ENCODE data around the gene ECHDC3.

DNA sequence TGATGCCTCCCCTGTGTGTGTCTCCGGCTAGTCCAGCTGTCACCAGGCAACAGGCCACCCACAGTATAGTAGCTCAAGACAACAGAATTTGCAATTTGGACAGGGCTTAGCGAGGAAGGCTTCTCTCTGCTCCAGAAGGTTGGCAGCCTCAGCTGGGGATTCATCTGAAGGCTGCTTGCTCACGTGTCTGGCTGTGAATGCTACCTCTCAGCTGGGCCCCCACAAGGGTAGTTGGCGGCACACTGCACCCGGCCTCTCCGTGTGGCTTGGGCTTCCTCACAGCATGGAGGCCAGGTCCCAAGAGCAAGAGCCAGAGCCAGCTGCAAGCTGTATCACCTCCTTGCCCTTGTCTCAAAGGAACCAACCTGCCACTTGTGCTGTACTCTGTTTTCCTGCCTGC lies 19.2 kb downstream of the ECHDC3 start:
- no peak for TF ChIP-seq POLR2A (IDR thresholded peaks at IDR 0.05)
- TF ChIP-seq, protein P1, sequence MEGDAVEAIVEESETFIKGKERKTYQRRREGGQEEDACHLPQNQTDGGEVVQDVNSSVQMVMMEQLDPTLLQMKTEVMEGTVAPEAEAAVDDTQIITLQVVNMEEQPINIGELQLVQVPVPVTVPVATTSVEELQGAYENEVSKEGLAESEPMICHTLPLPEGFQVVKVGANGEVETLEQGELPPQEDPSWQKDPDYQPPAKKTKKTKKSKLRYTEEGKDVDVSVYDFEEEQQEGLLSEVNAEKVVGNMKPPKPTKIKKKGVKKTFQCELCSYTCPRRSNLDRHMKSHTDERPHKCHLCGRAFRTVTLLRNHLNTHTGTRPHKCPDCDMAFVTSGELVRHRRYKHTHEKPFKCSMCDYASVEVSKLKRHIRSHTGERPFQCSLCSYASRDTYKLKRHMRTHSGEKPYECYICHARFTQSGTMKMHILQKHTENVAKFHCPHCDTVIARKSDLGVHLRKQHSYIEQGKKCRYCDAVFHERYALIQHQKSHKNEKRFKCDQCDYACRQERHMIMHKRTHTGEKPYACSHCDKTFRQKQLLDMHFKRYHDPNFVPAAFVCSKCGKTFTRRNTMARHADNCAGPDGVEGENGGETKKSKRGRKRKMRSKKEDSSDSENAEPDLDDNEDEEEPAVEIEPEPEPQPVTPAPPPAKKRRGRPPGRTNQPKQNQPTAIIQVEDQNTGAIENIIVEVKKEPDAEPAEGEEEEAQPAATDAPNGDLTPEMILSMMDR (IDR thresholded peaks at IDR 0.05), result no peak
